ENCODE measurements around the gene RASGRF1.

The RASGRF1 gene

DNA sequence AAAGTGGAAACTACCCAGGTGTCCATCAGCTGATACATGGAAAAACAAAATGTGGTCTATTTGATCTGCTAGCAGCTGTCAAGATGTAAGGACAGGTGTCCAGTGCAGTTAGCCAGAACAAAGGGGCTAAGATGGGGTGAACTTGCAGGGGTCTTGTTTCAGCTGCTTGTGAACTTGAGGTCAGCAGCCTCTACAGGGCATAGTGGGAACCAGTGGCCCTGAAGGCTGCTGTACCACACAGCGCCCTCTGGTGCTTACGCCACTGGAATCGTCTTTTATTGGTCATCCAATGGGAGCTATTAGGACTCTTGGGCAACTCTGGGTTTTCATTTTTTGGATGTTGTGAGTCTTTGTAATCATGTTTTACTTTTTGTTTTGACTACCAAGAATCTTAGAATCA is 83.5 kb downstream of the RASGRF1 start:
- H3F3A ChIP-seq (ENCODE audit: insufficient read depth, low read length), result no peaks in the 10 kb centered on the region
- H3K27ac ChIP-seq (ENCODE audit: low read length), result no peak overlapping the region
- H3K4me2 ChIP-seq (ENCODE audit: low read depth, low read length), result no peak overlapping the region
- no peaks in the 10 kb centered on the region for H4K20me1 ChIP-seq (ENCODE audit: insufficient read depth, low read length)
- no peaks in the 10 kb centered on the region for H3K36me3 ChIP-seq (replicated peaks; ENCODE audit: insufficient read depth, low read length)
- H3K9me2 ChIP-seq (replicated peaks; ENCODE audit: insufficient read depth, low read length), result no peaks in the 10 kb centered on the region
- H3K4me3 ChIP-seq (ENCODE audit: low read length), result no peak overlapping the region
- no peaks in the 10 kb centered on the region for H3K27me3 ChIP-seq (replicated peaks; ENCODE audit: insufficient read depth, low read length)
- TF ChIP-seq, protein P1, sequence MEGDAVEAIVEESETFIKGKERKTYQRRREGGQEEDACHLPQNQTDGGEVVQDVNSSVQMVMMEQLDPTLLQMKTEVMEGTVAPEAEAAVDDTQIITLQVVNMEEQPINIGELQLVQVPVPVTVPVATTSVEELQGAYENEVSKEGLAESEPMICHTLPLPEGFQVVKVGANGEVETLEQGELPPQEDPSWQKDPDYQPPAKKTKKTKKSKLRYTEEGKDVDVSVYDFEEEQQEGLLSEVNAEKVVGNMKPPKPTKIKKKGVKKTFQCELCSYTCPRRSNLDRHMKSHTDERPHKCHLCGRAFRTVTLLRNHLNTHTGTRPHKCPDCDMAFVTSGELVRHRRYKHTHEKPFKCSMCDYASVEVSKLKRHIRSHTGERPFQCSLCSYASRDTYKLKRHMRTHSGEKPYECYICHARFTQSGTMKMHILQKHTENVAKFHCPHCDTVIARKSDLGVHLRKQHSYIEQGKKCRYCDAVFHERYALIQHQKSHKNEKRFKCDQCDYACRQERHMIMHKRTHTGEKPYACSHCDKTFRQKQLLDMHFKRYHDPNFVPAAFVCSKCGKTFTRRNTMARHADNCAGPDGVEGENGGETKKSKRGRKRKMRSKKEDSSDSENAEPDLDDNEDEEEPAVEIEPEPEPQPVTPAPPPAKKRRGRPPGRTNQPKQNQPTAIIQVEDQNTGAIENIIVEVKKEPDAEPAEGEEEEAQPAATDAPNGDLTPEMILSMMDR (IDR thresholded peaks at IDR 0.05; ENCODE audit: low read length), result peak; percentile 41
- TF ChIP-seq EZH2 (optimal IDR thresholded peaks at IDR 0.05; ENCODE audit: low read depth, low read length) (no peak), EZH2phosphoT487 (IDR thresholded peaks at IDR 0.05; ENCODE audit: low read length) (no peak)
- no peak overlapping the region for H2AFZ ChIP-seq (ENCODE audit: low read length)
- peak; percentile 23 for DNase-seq
- no peaks in the 10 kb centered on the region for H3K79me2 ChIP-seq (ENCODE audit: low read length)
- peaks cover 11% of the 10 kb centered on the region for H3K4me1 ChIP-seq (ENCODE audit: low read length)
- H3K9me3 ChIP-seq (replicated peaks; ENCODE audit: insufficient read depth, low read length), result no peaks in the 10 kb centered on the region
- H3K9ac ChIP-seq (ENCODE audit: low read length), result no peak overlapping the region

DNA sequence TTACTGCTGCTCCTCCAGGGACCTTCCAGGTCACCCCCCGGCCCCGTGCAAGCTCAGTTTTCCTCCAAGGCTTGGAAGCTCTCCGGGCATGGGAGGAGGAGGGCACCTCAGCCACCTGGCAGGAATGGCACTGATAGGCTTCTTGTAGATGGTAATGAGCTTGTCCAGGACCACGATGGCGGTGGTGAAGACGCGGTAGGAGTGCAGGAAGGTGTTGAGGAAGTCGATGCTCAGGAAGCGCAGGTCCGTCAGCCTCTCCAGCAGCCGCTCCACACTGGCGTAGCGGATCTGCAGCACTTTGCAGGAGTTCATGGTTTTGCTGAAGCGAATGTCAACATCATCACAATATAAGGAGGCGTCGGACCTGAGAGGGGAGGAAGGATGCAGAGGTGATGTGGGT is 84.5 kb downstream of the RASGRF1 start:
- Histone ChIP-seq H3K9ac (ENCODE audit: low read length) (no peak overlapping the region), H2AFZ (ENCODE audit: low read length) (no peak overlapping the region), H3K4me2 (ENCODE audit: low read depth, low read length) (no peak overlapping the region), H3K27me3 (replicated peaks; ENCODE audit: insufficient read depth, low read length) (no peaks in the 10 kb centered on the region), H3K36me3 (replicated peaks; ENCODE audit: insufficient read depth, low read length) (no peaks in the 10 kb centered on the region), H4K20me1 (ENCODE audit: insufficient read depth, low read length) (no peaks in the 10 kb centered on the region), H3K79me2 (ENCODE audit: low read length) (no peaks in the 10 kb centered on the region), H3K27ac (ENCODE audit: low read length) (no peak overlapping the region), H3K9me2 (replicated peaks; ENCODE audit: insufficient read depth, low read length) (no peaks in the 10 kb centered on the region), H3F3A (ENCODE audit: insufficient read depth, low read length) (no peaks in the 10 kb centered on the region), H3K4me3 (ENCODE audit: low read length) (no peak overlapping the region), H3K4me1 (ENCODE audit: low read length) (peaks cover 11% of the 10 kb centered on the region), H3K9me3 (replicated peaks; ENCODE audit: insufficient read depth, low read length) (no peaks in the 10 kb centered on the region)
- TF ChIP-seq, protein P1 (IDR thresholded peaks at IDR 0.05; ENCODE audit: low read length), result no peak
- TF ChIP-seq EZH2phosphoT487 (IDR thresholded peaks at IDR 0.05; ENCODE audit: low read length) (no peak), EZH2 (optimal IDR thresholded peaks at IDR 0.05; ENCODE audit: low read depth, low read length) (no peak)
- DNase-seq, result no peak

DNA sequence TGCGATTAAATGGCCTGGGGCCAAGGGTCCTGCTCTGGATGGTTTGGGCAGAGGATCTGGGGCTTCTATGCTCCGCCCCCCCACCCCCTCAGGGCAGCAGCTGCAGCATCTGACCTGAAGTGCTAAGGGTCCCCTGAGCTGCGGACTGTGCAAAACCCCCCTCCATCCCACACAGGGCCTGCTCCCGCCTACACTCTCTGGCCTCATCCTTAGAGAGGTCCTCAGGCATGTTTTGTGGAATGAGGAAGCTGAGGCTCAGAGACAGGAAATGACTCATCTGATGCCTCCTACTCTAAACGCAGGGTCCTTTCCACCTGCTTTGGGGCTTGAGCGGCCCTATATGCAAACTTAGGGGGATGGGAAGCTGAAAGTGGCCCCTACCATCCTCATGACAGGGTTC is 86.2 kb downstream of the RASGRF1 start:
- Histone ChIP-seq H3K27ac (ENCODE audit: low read length) (no peak overlapping the region), H4K20me1 (ENCODE audit: insufficient read depth, low read length) (no peaks in the 10 kb centered on the region), H3K36me3 (replicated peaks; ENCODE audit: insufficient read depth, low read length) (no peaks in the 10 kb centered on the region), H3K9me3 (replicated peaks; ENCODE audit: insufficient read depth, low read length) (no peaks in the 10 kb centered on the region), H3K4me1 (ENCODE audit: low read length) (peaks cover 11% of the 10 kb centered on the region), H2AFZ (ENCODE audit: low read length) (peak overlapping the region; percentile 55), H3F3A (ENCODE audit: insufficient read depth, low read length) (no peaks in the 10 kb centered on the region), H3K79me2 (ENCODE audit: low read length) (no peaks in the 10 kb centered on the region), H3K4me3 (ENCODE audit: low read length) (no peak overlapping the region), H3K9ac (ENCODE audit: low read length) (no peak overlapping the region), H3K27me3 (replicated peaks; ENCODE audit: insufficient read depth, low read length) (no peaks in the 10 kb centered on the region), H3K4me2 (ENCODE audit: low read depth, low read length) (0 out of 2 replicates have a peak overlapping the region, but pooled peaks have one; percentile 7), H3K9me2 (replicated peaks; ENCODE audit: insufficient read depth, low read length) (no peaks in the 10 kb centered on the region)
- DNase-seq, result no peak
- TF ChIP-seq EZH2 (optimal IDR thresholded peaks at IDR 0.05; ENCODE audit: low read depth, low read length) (no peak), EZH2phosphoT487 (IDR thresholded peaks at IDR 0.05; ENCODE audit: low read length) (no peak)
- TF ChIP-seq, protein P1 (IDR thresholded peaks at IDR 0.05; ENCODE audit: low read length), result no peak

Data from MM.1S (cell line).